HG03457 (cell line): ENCODE measurements around the gene STK16.
"Not testable (repeated sequence)": the region's sequence is repeated elsewhere in the genome, so short reads cannot be mapped to it uniquely, and the experiment has no call there.

Source experiments
- ATAC-seq: cut with Tn5 transposase; IDR thresholded peaks from one replicate; pipeline ENCODE4 v1.9.1; 2021; ENCODE audit warnings: moderate number of reproducible peaks; ENCODE audit not compliant: unreplicated experiment

The STK16 gene, protein sequence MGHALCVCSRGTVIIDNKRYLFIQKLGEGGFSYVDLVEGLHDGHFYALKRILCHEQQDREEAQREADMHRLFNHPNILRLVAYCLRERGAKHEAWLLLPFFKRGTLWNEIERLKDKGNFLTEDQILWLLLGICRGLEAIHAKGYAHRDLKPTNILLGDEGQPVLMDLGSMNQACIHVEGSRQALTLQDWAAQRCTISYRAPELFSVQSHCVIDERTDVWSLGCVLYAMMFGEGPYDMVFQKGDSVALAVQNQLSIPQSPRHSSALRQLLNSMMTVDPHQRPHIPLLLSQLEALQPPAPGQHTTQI

GRCh38 chr2:219245148-219245898 lies at the start of gene STK16, which contains the start of gene GLB1L:
STK16 (plus strand) TSS chr2:219245479; CDS start chr2:219246000, 521 bp downstream.
GLB1L (minus strand) TSS chr2:219245444; CDS start chr2:219243573, 1,871 bp downstream.
- ATAC-seq, result peak; percentile 50

DNA sequence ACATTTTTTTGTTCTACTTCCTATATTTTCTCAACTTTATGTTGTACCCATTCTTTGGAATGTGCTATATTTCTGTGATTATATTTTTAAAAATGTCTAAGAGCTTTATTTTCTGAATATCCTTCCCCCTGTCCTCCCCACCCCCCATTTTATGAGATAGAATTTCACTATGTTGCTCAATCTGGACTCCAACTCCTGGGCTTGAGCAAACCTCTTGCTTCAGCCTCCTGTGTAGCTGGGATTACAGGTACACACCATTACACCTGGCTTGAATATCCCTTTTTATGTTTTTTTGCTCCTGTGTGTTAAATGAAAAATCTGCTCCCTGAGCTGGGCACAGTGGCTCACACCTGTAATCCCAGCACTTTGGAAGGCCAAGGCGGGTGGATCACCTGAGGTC lies 47.9 kb upstream of the STK16 start:
- no peak for ATAC-seq

DNA sequence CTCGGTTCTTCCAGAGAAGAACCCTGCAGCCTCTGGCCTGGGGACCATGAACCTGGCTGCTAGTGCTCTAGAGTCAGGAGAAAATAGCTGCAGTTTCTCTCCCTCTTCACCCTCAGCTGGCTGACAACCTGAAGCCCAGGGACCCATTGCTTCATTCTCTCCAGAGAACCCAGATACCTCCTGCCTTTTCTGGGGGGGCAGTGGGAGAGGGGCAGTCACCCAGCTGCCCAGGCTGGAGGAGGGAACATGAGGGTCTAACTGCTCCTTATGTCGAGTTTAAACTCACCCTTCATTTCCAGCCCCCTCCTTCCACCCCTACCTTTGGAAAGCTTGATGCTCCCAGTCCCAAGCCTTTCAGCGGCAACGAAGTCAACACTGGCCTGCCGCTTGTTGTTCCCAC lies 46.3 kb upstream of the STK16 start:
- no peak for ATAC-seq

- ATAC-seq, result no peak
Measured at GRCh38 chr2:219199470-219200211, 45.6 kb upstream of the STK16 start.

DNA sequence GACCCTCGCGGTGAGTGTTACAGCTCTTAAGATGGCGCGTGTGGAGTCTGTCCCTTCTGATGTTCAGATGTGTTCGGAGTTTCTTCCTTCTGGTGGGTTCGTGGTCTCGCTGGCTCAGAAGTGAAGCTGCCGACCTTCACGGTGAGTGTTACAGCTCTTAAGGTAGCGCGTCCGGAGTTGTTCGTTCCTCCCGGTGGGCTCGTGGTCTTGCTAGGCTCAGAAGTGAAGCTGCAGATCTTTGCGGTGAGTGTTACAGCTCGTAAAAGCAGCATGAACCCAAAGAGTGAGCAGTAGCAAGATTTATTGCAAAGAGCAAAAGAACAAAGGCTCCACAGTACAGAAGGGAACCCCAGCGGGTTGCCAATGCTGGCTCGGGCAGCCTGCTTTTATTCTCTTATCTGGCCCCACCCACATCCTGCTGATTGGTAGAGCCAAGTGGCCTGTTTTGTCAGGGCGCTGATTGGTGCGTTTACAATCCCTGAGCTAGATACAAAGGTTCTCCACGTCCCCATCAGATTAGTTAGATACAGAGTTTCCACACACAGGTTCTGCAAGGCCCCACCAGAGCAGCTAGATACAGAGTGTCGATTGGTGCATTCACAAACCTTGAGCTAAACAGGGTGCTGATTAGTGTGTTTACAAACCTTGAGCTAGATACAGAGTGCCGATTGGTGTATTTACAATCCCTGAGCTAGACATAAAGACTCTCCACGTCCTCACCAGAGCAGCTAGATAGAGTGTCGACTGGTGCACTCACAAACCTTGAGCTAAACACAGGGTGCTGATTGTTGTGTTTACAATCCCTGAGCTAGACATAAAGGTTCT lies 44.6 kb upstream of the STK16 start:
- not testable (repeated sequence) for ATAC-seq

- ATAC-seq, result not testable (repeated sequence)
Measured at GRCh38 chr2:219201331-219201730, 43.9 kb upstream of the STK16 start.

DNA sequence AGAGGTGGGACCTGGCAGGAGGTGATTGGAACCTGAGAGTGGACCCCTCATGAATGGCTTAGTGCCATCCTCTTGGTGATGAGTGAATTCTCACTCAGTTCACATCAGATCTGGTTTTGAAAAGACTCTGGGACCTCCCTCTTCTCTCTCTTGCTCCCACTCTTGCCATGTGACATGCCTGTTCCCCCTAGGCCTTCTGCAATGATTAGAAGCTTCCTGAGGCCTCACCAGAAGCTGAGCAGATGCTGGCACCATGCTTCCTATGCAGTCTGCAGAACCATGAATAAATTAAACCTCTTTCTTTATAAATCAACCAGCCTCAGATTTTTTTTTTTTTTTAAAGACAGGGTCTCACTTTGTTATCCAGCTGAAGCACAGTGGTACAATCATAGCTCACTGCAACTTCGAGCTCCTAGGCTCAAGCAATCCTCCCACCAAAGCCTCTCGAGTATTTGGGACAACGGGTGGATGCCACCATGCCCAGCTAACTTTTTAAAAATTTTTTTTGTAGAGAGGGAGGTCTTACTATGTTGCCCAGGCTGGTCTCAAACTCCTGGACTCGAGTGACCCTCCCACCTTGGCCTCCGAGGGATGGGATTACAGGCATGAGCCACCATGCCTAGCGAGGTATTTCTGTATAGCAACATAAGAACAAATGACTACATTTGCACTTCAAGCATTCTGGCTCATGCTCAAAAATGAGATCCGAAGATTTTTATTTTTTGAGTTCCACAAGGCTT lies 40.7 kb upstream of the STK16 start:
- ATAC-seq, result no peak

DNA sequence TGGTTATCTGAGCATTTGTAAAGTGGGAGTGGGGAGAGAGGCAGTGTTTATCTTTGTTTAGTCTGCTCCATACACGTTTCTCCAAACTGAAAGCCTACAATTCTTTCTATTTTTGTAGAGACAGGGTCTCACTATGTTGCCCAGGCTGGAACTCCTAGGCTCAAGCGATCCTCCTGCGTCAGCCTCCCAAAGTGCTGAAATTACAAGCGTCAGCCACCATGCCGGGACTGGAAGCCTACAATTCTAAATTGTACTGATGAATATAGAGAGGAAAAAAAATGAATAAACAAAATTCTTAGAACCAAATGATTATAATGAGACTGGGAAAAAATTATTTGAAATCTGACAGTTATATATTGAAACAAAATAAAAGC lies 40.1 kb upstream of the STK16 start:
- ATAC-seq, result no peak

DNA sequence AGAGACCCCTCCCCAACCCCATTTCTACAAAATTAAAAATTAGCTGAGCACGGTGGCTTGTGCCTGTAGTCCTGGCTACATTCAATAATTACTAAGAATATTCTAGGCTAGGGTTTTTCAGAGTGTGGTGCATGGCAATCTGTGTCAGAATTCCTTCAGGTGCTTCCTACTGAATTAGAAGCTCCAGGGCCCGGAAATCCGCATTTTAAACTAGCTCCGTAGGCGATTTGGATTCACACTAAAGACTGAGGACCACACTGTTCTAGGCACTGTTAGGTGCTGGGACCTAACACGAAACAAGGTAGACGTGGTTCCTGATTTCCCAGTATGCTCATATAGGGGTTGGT lies 39.3 kb upstream of the STK16 start:
- ATAC-seq, result peak; percentile 10

GRCh38 chr2:219206328-219207133 lies 38.7 kb upstream of the STK16 start, which contains the start of gene ZFAND2B:
ZFAND2B (plus strand) TSS chr2:219206782; CDS start chr2:219206988, 206 bp downstream.
- ATAC-seq, result peak; percentile 92

DNA sequence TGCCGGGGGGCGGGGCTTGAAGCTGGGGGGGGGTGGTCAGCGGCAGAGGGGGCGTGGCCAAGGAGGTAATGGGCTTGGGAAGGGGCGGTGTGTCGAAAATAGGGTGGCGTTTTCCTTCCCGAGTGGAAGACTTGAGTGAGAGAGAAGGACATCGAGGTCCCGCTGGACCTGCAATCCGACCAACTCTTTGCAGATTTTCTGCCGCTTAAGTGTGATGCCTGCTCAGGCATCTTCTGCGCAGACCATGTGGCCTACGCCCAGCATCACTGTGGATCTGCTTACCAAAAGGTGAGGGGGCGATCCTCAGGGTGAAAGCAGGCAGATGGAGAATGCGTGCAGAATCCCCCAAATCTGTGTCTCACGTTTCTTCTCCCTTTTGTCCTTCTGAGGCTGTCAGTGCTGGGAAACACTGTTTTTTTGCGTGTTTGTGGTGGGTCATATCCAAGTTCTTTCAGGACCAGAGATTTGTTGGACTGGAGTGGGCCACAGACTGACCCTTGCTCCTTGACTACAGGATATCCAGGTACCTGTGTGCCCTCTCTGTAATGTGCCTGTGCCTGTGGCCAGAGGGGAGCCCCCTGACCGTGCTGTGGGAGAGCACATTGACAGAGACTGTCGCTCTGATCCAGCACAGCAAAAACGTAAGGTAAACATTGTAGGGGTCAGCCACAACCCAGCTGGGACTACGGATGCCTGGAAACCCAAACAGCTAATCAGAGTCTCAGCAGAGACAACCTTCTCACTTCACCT lies 38.0 kb upstream of the STK16 start:
- no peak for ATAC-seq

DNA sequence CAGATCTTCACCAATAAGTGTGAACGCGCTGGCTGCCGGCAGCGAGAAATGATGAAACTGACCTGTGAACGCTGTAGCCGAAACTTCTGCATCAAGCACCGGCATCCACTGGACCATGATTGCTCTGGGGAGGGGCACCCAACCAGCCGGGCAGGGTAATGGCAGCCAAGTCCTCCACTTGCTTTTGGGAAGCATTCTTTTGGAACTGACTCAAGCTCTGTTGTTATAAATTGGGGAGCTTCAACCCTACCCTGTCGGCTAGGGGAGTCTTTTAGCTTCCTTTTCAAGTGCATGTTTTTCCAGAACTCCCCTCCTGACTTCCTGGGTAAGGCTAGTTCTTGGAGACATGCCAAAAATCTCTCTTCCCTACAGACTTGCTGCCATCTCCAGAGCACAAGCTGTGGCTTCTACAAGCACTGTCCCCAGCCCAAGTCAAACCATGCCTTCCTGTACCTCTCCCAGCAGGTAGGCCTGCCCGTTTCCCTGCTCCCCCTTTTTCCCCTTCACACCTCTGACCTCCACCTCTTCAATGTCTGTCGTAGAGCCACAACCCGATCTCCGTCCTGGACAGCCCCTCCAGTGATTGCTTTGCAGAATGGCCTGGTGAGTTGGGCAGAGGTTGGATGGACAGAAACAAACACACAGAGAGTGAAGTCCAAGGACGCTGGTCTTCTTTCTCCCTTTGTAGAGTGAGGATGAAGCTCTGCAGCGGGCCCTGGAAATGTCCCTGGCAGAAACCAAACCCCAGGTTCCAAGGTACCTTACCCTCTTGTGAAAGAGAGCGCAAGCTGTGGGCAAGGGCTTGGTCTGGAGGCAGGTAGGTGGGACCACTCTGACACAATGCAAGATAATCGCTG lies 37.2 kb upstream of the STK16 start:
- no peak for ATAC-seq

GRCh38 chr2:219209236-219210195 lies 35.8 kb upstream of the STK16 start:
- ATAC-seq, result no peak

DNA sequence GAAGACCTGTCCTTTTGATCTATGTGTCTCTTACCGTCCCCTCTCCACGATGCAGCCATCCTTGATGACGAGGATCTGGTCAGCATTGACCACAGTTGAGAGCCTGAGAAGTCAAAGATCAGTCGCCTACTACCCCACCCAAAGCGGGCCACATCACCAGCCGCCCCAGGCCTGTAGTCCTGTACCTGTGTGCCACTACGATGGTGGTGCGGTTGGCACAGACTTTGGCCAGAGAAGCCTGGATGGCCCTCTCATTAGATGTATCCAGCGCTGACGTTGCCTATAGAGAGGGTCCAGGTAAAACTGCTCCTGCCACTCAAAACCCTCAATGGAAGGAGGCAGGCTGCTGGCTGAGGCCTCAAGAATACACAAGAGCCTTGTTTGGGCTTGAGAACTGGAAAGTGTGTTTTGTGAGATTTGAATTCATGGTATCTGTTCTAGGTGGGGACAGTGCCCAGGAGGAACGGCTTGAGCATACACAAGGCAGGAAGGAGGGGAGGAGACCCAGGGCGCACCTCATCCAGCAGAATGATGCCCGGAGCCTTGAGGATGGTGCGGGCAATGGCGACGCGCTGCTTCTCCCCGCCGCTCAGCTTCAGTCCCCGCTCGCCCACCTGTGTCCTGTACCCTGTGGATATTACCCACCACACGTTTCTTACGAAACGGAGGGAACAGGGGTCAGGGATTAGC lies 34.9 kb upstream of the STK16 start:
- no peak for ATAC-seq

DNA sequence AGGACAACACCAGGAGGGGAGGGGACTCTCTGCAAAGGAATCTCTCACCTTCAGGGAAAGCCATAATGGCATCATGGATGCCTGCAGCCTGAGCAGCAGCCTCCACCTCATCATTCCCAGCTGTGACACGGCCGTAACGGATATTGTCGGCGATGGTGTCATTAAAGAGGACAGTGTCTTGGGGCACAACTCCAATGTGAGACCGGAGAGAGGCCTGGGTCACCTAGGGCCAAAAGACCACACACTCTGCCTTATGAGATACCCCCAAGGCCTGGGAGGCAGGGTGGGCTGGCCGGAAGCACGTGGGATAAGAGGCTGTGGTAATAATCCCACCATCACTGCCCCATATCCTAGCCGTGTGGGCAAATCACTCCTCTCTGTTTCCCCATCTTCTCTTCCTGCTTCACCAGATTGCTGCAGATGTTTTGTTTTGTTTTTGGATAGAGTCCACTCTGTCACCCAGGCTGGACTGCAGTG lies 34.4 kb upstream of the STK16 start:
- ATAC-seq, result no peak

DNA sequence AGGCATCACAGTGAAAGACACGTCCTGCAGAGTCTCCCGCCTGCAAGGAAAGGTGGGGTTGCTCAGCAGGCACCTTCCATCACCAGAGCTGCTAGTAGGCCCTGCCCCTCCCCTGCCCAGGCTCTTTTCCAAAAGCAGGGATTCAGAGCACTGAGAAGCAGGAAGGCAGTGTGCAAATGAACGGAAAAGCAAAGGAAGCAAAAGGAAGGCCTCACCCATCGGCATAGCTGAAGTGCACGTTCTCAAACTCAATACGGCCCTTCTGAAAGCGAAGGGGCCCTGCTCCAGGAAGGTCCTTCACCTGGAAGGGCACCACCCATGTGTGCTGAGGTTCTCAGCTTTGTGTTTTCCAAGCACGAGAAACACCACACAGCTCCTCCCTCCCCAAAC lies 32.3 kb upstream of the STK16 start:
- no peak for ATAC-seq
